Cortex of kidney (tissue), 1 donor: ENCODE measurements around the gene MPV17L2.

ENCODE experiments used
- DNase-seq: peaks from one replicate; lab custom pipeline; 2025; lab: John Stamatoyannopoulos, UW

The MPV17L2 gene

DNA sequence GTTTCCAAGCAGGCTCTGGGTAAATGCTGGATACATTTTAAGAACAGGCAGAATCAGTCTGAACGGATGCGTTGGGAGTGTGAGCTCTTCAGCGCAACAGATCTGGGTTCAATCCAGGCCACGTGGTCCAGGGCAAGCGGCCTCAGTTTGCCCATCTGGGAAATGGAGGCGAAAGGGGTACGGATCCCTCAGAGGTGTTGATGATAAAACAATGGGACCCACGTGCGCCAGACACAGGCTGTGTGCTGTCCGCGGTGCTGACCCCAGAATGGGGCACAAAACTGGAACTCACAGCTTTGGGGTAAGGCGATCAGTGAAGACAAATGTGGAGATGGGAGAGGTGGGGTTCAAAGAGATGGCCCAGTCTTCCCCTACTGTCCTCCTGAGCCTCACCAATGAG, 46.3 kb downstream of the MPV17L2 start:
- DNase-seq, result no peak

DNA sequence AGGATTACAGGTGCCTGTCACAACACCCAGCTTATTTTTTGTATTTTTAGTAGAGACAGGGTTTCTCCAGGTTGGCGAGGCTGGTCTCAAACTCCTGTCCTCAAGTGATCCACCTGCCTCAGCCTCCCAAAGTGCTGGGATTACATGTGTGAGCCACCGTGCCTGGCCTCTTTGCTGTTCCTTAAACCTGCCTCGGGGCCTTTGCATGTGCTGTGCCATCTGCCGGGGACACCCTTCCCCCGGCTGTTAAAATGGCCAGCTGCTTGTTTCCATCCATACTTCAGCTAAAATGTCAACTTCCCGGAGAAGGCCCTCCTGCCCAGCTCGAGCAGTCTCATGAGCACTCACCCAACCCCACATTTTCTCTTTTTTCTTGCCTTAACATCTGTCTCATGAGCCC, 52.3 kb downstream of the MPV17L2 start:
- DNase-seq, result no peak
